ENCODE data around the gene C2orf68.
A peak's percentile ranks its signal among the peaks of the same experiment; 100 is the strongest.

The C2orf68 gene

DNA sequence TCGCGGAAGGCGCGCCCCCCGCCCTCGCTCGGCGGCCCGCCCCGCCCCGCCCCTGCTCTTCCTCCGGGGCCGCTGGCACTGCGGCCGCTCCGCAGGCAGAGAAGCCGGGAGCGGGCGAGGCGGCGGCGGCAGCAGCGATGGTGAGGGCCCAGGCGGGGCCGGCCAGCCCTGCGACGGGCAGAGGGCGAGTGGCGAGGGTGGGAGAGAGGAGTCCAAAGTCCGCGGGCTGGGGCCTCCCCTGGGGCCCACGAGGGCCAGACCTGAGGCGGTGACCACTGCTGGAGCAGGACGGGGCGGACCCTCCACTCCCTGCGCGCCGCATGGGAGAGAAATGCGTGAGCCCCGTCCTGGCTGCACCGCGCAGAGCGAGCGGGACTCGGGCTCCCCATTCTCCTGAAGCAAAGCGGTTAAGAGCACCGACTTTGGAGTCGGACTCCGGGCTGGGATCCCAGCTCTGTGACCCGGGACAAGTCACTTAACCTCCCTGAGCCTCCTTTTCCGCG is 27.5 kb downstream of the C2orf68 start, which contains the start of gene VAMP5:
Gene VAMP5, plus strand, starts transcription at position 78 of the 503 bp plus-strand sequence. Its CDS starts 60 bp downstream, at position 138.
- H3K27ac Mint-ChIP-seq = peak within 1 kb of the TSS; percentile 90
- DNase-seq (ENCODE audit: low spot score in 2 of 2) (no peak), ATAC-seq (peak; percentile 66)
- H3K4me3 Mint-ChIP-seq = peak within 1 kb of the TSS; percentile 75
- H3K9me3 Mint-ChIP-seq = no peaks in the 10 kb centered on the region
- peaks cover 52% of the 10 kb centered on the region for H3K4me1 Mint-ChIP-seq
- peaks cover 27% of the 10 kb centered on the region for H3K36me3 Mint-ChIP-seq

DNA sequence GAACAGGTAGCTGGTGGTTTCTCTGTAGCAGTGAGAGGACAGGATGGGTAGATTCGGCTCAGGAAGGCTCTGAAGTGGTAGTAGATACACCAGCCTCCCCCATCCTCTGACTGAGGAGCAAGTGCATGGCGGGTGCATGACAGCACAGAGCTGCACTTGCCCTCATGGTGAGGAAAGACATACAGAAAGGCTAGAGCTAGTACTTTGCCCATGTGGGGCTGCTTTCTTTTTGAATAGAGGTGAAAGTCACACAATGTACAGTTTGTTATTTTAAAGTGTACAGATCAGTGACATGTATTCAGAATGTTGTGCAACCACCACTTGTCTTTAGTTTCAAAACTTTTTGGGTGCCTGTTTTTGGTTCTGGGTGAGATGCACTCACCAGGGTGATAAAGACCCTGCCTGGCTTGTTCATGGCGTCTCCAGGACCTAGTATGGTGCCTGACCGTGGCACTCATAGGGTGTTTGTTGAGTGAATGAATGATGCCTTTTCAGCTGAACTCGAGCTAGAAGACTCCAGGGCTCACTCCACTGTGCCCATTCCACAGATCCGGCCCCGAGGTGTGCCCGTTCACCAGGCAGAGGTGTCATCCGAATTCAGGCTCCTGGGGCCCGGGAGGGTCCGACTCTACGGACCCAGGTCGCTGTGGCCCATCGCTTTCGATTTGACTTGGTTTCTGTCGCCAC is 28.1 kb downstream of the C2orf68 start:
- Mint-ChIP-seq H3K4me1 (peaks cover 55% of the 10 kb centered on the region), H3K4me3 (peak overlapping the region; percentile 75), H3K27ac (peak overlapping the region; percentile 90), H3K9me3 (no peaks in the 10 kb centered on the region), H3K36me3 (peaks cover 27% of the 10 kb centered on the region)
- peak in 1 of 2 donors; percentile 68 for DNase-seq (ENCODE audit: low spot score in 2 of 2)
- peak; percentile 63 for ATAC-seq

DNA sequence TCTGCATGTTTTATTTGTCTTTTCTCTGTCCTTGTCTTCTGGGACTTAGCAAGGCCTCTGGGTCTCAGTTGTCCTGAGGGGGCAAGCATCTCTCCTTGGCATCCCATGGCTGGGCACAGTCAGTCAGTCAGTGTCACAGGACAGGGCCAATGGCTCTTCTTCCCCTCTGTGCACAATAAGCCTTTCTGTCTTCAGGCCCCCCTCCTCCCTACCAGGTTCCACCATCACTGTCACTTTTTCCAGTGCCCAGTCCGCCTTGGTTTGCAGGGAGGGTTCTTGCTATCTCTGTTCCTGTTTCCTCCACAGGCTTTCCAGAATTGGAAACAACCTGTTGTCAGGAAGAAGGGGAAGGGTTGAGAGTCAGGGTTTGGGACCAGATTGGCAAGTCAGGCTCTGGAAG is 29.4 kb downstream of the C2orf68 start:
- no peak overlapping the region for H3K4me3 Mint-ChIP-seq
- H3K4me1 Mint-ChIP-seq = peaks cover 56% of the 10 kb centered on the region
- peaks cover 27% of the 10 kb centered on the region for H3K36me3 Mint-ChIP-seq
- DNase-seq (ENCODE audit: low spot score in 2 of 2) (no peak), ATAC-seq (no peak)
- H3K9me3 Mint-ChIP-seq = no peaks in the 10 kb centered on the region
- H3K27ac Mint-ChIP-seq = peak overlapping the region; percentile 90

DNA sequence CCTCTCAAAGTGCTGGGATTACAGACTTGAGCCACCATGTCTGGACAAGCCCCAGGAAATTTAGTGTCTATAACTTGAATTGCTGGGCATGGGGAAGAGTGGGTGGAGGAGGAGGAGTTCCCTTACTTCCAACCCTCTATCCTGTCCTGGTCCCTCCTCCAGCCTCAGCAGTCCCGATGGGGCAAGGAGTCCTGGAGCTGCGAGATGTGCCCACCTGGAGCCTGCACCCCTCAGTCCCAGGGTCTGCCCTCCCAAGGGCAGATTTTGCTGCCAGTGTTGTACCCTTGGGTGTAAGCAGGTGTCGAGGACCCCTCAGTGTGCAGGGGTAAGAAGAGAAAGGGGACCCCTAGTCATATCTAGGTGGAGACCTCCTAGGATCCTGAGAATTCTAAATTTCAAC is 31.7 kb downstream of the C2orf68 start:
- Mint-ChIP-seq H3K4me1 (peaks cover 50% of the 10 kb centered on the region), H3K36me3 (peaks cover 27% of the 10 kb centered on the region)
- no peak for ATAC-seq

DNA sequence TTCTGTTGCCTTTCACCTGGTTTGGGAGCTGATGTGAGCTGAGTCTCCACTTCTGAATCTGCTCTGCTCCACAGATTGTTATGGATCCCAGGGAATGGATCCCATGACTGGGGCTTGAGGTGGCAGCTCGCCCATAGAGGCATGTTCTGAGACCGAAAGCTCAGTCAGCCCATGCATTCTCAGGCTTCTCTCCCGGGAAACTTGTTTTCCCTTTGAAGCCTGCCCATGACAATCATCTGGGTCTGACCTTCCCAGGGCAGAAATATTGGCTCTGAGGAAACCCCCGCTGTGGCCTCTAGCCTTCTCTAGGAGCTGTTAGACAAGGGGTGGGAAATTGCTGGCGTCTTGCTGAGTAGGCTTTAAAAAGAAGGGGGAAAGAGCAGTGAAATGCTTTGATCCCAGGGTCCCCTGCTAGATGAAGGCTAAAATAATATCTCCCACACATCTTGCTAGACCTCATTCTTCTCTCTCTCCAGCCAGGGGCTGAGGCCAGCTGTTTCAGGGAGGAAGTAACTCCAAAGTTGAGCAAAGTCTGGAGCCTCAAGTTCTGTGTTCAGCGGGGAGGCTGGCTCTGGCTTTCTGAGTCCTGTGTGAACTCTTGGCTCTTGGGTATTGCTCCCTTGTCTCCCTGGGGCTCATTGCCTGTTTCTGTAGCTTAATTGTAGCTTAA is 32.5 kb downstream of the C2orf68 start:
- peaks cover 27% of the 10 kb centered on the region for H3K36me3 Mint-ChIP-seq
- H3K27ac Mint-ChIP-seq = peak overlapping the region; percentile 96
- H3K4me3 Mint-ChIP-seq = peak overlapping the region; percentile 94
- H3K4me1 Mint-ChIP-seq = peaks cover 44% of the 10 kb centered on the region
- ATAC-seq = no peak
- H3K9me3 Mint-ChIP-seq = no peaks in the 10 kb centered on the region
- DNase-seq (ENCODE audit: low spot score in 2 of 2) = no peak

More for the DNA sequence above, 31.7 kb downstream of the C2orf68 start:
- Mint-ChIP-seq H3K9me3 (no peaks in the 10 kb centered on the region), H3K27ac (peak overlapping the region; percentile 67), H3K4me3 (no peak overlapping the region)
- DNase-seq (ENCODE audit: low spot score in 2 of 2) = no peak

DNA sequence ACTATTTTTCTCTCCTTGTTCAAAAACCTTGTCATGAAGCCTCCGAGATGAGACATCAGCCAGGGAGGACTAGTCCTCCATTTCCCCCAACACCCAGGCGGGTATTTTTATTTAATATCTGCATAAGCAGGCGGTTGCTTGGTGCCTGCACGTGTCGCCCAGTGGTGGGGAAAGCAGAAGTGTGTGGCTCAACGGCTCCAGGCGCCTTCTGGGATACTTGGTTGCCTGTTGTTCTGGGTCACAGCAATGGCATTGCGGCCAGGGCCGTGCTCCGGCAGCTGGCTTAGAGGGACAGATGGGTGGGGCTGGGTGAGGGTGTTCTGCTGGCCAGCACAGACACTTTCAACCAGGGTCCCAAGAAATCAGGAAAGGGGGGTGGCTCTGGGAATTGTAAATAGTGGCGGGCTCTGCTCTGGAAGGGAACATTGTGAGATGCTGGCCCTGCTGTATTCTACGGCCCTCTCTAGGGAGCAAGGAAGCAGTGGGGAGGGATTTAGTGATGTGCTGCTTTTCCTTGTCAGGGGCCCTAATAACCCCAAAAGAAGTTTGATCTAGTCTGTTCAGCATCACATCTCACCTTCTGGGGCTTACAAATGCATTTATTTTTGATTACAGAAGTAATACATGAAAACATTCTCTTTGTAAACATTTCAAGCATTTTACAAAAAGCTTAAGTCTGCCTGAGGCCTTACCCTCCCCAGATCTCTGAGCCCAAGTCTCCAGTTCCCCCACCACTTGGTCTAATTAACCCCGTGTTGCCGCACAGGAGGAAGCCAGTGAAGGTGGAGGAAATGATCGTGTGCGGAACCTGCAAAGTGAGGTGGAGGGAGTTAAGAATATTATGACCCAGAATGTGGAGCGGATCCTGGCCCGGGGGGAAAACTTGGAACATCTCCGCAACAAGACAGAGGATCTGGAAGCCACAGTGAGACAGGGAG is 33.4 kb downstream of the C2orf68 start:
- Mint-ChIP-seq H3K4me3 (peak overlapping the region; percentile 94), H3K4me1 (peaks cover 39% of the 10 kb centered on the region), H3K27ac (peak overlapping the region; percentile 96), H3K9me3 (no peaks in the 10 kb centered on the region), H3K36me3 (peaks cover 27% of the 10 kb centered on the region)
- ATAC-seq (peak; percentile 49), DNase-seq (ENCODE audit: low spot score in 2 of 2) (no peak)

DNA sequence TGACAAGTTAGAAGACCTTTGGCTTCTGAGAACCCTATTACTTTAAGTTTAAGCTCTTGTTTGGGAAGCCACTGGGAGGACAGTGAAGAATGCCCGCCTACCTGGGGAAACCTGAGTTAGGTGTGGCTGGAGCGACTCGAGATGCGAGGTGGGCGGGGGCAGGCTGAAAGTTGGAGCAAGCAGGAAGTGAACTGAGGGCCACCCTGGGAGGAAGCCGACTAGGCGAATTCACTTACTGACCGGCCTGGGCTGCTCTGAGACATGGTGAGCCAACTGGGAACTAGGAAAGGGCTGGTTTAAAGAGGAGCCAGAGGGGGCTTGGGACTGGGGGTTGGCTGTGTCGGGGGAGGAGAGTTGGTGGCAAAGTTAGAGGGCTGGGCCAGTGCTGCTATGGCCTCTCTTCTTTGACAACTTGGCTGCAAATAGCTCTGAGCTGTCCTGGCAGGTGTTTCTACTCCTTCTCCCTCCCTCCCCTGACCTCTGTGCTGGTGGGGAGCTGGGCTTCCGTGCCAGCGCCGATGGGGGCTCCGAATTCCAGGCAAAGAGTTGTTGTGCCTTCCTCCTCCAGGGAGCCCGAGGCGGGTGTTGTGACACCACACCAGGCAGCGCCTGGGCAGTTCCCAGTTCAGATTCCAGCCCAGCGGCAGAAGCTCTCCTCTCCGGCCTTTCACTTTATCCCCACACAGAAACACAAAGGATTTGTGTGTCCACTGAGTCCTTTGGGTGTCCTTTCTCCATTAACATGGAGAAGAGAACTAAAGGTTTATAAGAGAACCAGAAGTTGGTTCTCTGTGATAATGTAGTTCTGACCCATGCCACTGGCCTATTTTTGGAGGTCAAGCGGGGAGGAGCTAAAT is 34.3 kb downstream of the C2orf68 start, which contains the start of gene VAMP8:
Gene VAMP8, plus strand, starts transcription at position 201 of the 857 bp plus-strand sequence. Its CDS starts 61 bp downstream, at position 262.
- peak in 1 of 2 donors; percentile 75 for DNase-seq (ENCODE audit: low spot score in 2 of 2)
- H3K9me3 Mint-ChIP-seq = no peaks in the 10 kb centered on the region
- peak within 1 kb of the TSS; percentile 94 for H3K4me3 Mint-ChIP-seq
- peaks cover 35% of the 10 kb centered on the region for H3K4me1 Mint-ChIP-seq
- H3K27ac Mint-ChIP-seq = peak within 1 kb of the TSS; percentile 96
- peaks cover 21% of the 10 kb centered on the region for H3K36me3 Mint-ChIP-seq
- peak; percentile 91 for ATAC-seq

DNA sequence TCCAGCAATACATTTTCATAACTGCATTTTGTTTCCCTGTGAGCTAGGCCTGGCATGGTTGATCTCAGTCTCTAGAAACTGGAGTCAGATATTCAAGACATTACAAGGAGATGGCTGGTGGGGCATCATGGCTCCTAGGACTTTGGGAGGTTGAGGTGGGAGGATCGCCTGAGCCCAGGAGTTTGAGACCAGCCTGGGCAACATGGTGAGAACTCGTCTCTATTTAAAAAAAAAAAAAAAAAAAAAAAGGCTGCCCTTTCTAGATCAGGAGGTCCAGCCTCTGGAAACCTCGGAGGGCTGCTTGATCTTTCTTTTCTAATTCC is 34.8 kb downstream of the C2orf68 start:
- no peak for DNase-seq (ENCODE audit: low spot score in 2 of 2)
- Mint-ChIP-seq H3K36me3 (peaks cover 15% of the 10 kb centered on the region), H3K27ac (peak overlapping the region; percentile 96), H3K4me1 (peaks cover 35% of the 10 kb centered on the region), H3K4me3 (peak overlapping the region; percentile 94), H3K9me3 (no peaks in the 10 kb centered on the region)
- no peak for ATAC-seq

DNA sequence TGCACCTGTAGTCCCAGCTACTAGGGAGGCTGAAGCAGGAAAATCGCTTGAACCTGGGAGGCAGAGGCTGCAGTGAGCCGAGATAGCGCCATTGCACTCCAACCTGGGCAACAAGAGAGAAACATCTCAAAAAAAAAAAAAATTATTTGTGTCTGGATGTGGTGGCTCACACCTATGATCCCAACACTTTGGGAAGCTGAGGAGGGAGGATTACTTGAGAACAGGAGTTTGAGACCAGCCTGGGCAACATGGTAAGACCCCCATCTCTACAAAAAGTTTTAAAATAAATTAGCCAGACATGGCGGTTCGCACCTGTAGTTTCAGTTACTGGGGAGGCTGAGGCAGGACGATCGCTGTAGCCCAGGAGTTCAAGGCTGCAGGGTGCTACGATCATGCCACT is 36.1 kb downstream of the C2orf68 start:
- no peak overlapping the region for H3K4me3 Mint-ChIP-seq
- H3K27ac Mint-ChIP-seq = no peak overlapping the region
- no peak for ATAC-seq

DNA sequence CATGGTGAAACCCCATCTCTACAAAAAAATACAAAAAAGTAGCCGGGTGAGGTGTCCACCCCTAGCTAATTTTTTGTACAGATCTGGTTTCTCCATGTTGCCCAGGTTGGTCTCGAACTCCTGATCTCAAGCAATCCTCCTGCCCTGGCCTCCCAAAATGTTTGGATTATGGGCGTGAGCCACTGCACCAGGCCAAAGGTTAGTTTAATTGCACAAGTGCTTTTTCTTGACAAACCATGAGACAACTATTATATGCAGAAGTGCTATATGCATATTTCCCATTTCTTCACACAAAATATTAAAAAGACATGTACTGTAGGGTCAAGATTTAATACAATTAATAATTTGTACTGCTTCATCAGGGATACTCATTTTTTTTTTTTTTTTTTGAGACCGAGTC is 45.6 kb downstream of the C2orf68 start:
- Mint-ChIP-seq H3K27ac (no peak overlapping the region), H3K9me3 (no peaks in the 10 kb centered on the region), H3K4me3 (no peak overlapping the region), H3K36me3 (peaks cover 7% of the 10 kb centered on the region), H3K4me1 (peaks cover 5% of the 10 kb centered on the region)
- no peak for DNase-seq (ENCODE audit: low spot score in 2 of 2)
- ATAC-seq = no peak

More for the DNA sequence above, 36.1 kb downstream of the C2orf68 start:
- H3K36me3 Mint-ChIP-seq = peaks cover 7% of the 10 kb centered on the region
- no peaks in the 10 kb centered on the region for H3K9me3 Mint-ChIP-seq
- H3K4me1 Mint-ChIP-seq = peaks cover 30% of the 10 kb centered on the region
- no peak for DNase-seq (ENCODE audit: low spot score in 2 of 2)

DNA sequence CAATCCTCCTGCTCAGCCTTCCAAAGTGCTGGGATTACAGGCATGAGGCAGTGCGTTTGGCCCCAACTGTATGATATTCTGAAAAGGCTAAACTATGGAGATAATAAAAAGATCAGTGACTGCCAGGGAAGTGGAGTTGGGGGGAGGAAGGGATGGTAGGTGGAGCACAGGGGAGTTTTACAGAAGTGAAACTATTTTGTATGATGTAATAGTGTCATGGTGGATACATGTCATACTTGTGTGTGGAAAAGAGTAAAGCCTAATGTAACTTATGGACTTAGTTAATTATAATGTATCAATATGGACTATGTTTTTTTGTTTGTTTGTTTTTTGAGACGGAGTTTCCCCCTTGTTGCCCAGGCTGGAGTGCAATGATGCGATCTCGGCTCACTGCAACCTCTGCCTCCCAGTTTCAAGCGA is 47.7 kb downstream of the C2orf68 start:
- ATAC-seq = no peak
- Mint-ChIP-seq H3K9me3 (no peaks in the 10 kb centered on the region), H3K4me1 (peaks cover 24% of the 10 kb centered on the region), H3K36me3 (peaks cover 11% of the 10 kb centered on the region), H3K4me3 (no peak overlapping the region), H3K27ac (no peak overlapping the region)
- DNase-seq (ENCODE audit: low spot score in 2 of 2) = no peak

DNA sequence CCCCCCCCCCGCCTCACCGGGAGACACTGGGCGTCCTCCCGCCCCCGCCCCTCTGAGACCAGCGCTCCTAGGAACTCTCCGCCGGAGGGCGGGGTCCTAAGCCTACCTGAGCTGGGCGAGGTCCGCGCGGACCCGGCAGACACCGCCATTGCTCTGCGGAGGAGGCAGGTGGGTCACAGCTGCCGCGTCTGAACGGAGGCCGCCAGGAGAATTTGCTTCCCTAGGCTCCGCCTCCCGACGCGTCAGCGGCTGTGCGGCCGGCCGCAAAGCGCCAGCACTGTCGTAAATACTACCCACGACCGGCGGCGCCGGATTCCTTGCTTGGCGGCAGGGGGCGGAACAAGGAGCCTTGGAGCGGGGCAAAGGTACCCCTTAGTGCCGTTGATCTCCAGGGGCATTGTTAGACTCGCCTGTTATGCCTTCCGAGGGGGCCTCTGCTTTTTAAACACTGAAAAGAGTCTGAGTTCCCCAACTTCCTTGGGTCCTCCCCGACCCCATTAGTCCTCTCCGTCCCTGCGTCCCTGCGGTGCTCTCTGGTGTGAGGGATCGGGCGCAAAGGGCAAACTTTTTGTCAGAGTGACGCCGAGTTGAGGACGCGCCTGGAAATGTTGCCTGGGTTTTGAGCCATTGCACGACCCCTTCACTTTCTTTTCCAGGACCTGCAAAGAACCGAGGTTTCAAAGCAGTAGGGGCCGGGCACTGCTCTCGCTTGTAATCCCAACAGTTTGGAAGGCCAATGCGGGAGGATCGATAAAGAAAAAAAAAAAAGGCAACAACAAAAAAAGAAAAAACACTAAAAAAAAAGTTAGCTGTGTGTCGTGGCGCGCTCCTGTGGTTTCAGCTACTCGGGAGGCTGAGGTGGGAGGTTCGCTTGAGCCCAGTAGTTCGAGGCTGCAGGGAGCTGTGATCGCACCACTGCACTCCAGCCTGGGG is 50.3 kb downstream of the C2orf68 start, which contains the start of gene GGCX:
Gene GGCX, minus strand, starts transcription at position 214 of the 933 bp plus-strand sequence. Its CDS starts 65 bp downstream, at position 149.
- Mint-ChIP-seq H3K36me3 (peaks cover 34% of the 10 kb centered on the region), H3K9me3 (no peaks in the 10 kb centered on the region), H3K4me3 (peak within 1 kb of the TSS; percentile 92), H3K4me1 (peaks cover 24% of the 10 kb centered on the region), H3K27ac (peak within 1 kb of the TSS; percentile 91)
- DNase-seq (ENCODE audit: low spot score in 2 of 2) (peak; percentile 74 to 92), ATAC-seq (peak; percentile 96)

DNA sequence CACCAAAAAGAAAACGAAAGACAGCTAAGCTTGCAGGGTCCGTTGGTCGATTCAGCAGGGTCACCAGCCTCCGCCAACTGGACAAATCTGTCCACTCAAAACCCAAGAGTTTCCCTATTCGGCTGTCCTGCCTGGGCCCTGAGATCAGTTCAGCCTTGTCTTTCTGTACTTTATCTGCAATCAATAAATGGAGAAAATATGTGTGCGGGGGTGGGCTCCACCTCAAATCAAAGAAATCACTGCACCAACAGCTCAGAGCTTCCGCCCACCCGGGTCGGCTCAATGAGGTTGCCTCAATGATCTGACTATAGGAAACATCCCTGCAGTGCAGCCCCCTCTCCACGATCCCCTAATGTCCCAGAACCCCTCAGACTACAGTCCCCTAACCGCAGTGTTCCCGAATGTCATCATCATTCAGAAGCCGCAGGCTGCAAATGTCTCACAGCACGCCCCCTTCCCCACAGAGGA is 51.0 kb downstream of the C2orf68 start:
- H3K36me3 Mint-ChIP-seq = peaks cover 41% of the 10 kb centered on the region
- DNase-seq (ENCODE audit: low spot score in 2 of 2) = no peak
- peaks cover 24% of the 10 kb centered on the region for H3K4me1 Mint-ChIP-seq
- peak; percentile 60 for ATAC-seq
- no peaks in the 10 kb centered on the region for H3K9me3 Mint-ChIP-seq
- H3K4me3 Mint-ChIP-seq = peak overlapping the region; percentile 92
- H3K27ac Mint-ChIP-seq = peak overlapping the region; percentile 91

Data from stimulated activated effector memory CD8-positive, alpha-beta T cell treated with anti-CD3 and anti-CD28 coated beads, Interleukin-12 subunit alpha, Interleukin-12 subunit beta, amount 100 ng/mL, for 72 hours (primary cell).